Measurements from ENCODE around the gene EEPD1. TPM values are rescaled to one million over a fixed set of nuclear protein-coding genes. Genes with fewer than 3 reads are reported as not detected.

EEPD1 gene
- total RNA-seq, 1 donor from 2014 or later, result 14.0 TPM

DNA sequence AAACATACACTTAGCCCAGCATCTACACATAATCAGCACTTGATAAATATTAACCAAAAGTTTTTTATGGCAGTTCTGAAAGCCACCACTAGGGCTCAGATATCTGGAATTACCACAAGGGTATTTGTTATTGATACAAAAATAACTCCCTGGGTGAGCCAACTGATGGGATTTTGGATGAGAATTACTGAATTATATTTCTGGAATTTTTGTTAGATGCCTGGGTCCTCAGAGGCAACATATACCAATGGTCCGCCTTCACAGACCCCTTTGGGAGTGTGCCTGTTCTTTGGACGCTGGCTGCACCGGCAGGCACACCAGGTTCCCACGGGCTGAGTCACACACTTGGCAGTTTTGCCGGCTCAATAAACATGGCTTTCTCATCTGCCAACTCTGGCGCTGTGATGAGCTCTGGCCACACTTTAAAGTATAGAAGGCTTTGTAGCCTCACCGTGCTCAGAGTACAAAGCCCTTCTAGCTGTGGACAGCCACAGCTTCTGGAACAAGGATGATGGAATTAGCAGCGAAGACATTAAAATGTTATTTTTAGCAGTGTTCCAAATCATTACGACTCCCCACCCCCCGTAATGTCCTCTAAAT, 24.5 kb upstream of the EEPD1 start:
- peaks cover 6 to 15% of the 10 kb centered on the region in 2 donors for H3K4me1 ChIP-seq
- peak overlapping the region in 1 of 2 donors; percentile 14 for H3K4me3 ChIP-seq
- TF ChIP-seq, protein P1, sequence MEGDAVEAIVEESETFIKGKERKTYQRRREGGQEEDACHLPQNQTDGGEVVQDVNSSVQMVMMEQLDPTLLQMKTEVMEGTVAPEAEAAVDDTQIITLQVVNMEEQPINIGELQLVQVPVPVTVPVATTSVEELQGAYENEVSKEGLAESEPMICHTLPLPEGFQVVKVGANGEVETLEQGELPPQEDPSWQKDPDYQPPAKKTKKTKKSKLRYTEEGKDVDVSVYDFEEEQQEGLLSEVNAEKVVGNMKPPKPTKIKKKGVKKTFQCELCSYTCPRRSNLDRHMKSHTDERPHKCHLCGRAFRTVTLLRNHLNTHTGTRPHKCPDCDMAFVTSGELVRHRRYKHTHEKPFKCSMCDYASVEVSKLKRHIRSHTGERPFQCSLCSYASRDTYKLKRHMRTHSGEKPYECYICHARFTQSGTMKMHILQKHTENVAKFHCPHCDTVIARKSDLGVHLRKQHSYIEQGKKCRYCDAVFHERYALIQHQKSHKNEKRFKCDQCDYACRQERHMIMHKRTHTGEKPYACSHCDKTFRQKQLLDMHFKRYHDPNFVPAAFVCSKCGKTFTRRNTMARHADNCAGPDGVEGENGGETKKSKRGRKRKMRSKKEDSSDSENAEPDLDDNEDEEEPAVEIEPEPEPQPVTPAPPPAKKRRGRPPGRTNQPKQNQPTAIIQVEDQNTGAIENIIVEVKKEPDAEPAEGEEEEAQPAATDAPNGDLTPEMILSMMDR (IDR thresholded peaks at IDR 0.05), result peak; percentile 70 to 79 (median 73)
- H3K27me3 ChIP-seq, result no peaks in the 10 kb centered on the region
- H3K27ac ChIP-seq, result peak overlapping the region; percentile 66 to 72
- intact Hi-C loops (cut with DNase I), result loop anchor here (1.0 to 5.0 kb wide), 3 partner anchors 9 to 141 kb away; partner anchors contain the start of gene EEPD1
- H3K36me3 ChIP-seq, result no peaks in the 10 kb centered on the region
- peak; percentile 59 to 93 for DNase-seq (ENCODE audit: low spot score in 2 of 2)
- H3K9me3 ChIP-seq, result no peaks in the 10 kb centered on the region

DNA sequence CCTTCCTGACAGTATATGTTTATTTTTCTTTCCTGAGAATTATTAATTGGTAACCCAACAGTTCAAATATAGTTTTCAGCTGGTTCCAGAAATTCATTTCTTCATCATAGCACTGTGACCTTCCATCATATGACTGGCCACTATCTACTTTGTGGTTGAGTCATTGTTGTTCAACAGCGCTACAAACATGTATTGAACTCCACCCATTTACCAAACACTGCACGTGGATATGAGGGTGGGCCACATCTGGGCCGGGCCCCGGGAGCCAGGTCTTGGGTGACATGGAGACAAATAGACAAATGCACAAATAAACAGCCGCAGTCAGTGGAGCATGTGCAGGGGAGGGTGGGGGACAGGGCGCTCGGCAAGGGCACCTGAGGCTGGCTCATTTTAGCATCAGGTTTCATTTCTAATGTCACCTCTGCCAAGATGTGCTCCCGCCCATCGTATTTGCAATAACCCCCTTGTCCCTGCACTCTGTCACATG, 24.0 kb upstream of the EEPD1 start:
- Histone ChIP-seq H3K27ac (peak overlapping the region; percentile 66 to 72), H3K4me3 (peak overlapping the region in 1 of 2 donors; percentile 14)
- no peak for DNase-seq (ENCODE audit: low spot score in 2 of 2)

DNA sequence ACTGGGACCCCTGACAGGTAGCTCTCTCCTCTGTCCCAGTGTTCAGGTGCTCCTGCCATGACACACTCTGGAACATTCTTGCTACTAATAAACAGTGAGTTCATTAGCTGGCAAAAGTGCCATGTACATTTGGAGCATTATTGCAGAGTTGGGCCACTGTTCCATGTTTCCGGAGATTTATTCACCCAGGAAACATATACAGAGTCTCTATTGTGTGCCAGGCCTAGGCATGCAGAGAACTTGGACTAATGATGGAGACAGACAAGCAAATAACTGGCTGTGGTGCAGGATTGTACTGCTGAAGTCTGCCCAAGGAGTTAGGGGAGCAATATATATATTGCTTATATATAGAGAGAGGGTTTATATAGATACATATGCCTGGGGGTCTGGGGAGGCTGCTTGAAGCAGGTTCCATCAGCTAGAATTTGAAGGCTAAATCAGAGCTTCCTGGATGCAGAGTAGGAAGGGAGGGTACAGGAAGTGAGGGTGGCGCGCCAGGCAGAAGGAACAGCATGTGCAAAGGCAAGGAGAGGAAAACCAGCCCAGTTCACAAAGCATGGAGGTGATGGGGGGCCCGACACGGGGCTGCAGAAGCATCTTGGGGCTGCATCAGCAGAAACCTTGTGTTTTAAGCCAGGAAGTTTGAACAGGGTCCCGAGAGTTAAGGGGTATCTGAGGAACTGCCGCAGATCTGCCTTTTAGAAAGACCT, 22.7 kb upstream of the EEPD1 start:
- Histone ChIP-seq H3K4me1 (peaks cover 6 to 15% of the 10 kb centered on the region in 2 donors), H3K4me3 (no peak overlapping the region), H3K27ac (peak overlapping the region in 1 of 2 donors; percentile 17), H3K9me3 (no peaks in the 10 kb centered on the region), H3K27me3 (no peaks in the 10 kb centered on the region), H3K36me3 (no peaks in the 10 kb centered on the region)
- intact Hi-C loops (cut with DNase I), result no loop called here
- TF ChIP-seq, protein P1 (IDR thresholded peaks at IDR 0.05), result no peak
- DNase-seq (ENCODE audit: low spot score in 2 of 2), result no peak

More for the DNA sequence above, 24.0 kb upstream of the EEPD1 start:
- TF ChIP-seq, protein P1 (IDR thresholded peaks at IDR 0.05), result no peak
- Histone ChIP-seq H3K9me3 (no peaks in the 10 kb centered on the region), H3K27me3 (no peaks in the 10 kb centered on the region), H3K36me3 (no peaks in the 10 kb centered on the region), H3K4me1 (peaks cover 6 to 15% of the 10 kb centered on the region in 2 donors)
- intact Hi-C loops (cut with DNase I), result loop anchor here (2.0 to 5.0 kb wide), 2 partner anchors 24 to 142 kb away; partner anchors contain the start of gene EEPD1

DNA sequence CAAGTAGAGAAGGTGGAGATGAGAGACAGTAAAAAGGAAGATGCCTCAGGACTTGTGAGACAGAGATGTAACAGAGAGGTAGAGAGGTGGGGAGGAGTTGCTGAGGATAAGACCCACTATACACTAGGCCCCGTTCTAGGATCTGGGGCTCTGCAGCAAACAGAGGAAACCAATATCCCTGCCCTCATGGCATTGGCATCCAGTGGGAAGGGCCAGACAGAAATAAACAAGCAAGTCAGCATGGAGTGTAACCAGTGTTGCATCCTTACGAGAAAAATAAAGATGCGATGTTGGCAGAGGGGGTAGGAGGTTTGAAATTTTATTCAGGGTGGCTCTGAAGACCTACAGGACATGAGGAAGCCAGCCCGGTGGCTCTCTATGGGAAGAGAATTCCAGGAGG, 22.0 kb upstream of the EEPD1 start:
- Histone ChIP-seq H3K9me3 (no peaks in the 10 kb centered on the region), H3K27me3 (no peaks in the 10 kb centered on the region), H3K4me3 (no peak overlapping the region), H3K4me1 (peaks cover 6 to 15% of the 10 kb centered on the region in 2 donors), H3K27ac (peak overlapping the region in 1 of 2 donors; percentile 17), H3K36me3 (no peaks in the 10 kb centered on the region)
- TF ChIP-seq, protein P1 (IDR thresholded peaks at IDR 0.05), result no peak
- DNase-seq (ENCODE audit: low spot score in 2 of 2), result peak in 1 of 2 donors; percentile 56
- intact Hi-C loops (cut with DNase I), result no loop called here

DNA sequence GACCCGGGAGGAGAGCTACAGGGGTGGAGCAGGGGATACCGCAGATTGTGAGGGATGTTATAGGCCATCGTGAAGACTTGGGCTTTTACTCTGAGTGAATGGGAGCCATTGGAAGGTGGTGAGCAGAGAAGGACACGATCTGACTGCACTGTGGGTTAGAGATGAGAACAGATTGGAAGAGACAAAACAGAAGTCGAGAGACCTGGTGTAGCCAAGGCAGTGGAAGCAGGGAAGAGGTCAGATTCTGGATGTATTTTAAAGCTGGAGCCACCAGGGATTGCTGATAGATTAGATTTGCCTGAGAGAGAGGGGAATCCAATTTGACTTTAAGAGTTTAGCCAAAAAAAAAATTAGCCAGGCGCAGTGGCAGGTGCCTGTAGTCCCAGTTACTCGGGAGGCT, 21.6 kb upstream of the EEPD1 start:
- intact Hi-C loops (cut with DNase I), result no loop called here
- H3K36me3 ChIP-seq, result no peaks in the 10 kb centered on the region
- TF ChIP-seq, protein P1 (IDR thresholded peaks at IDR 0.05), result no peak
- no peak overlapping the region for H3K27ac ChIP-seq
- H3K4me1 ChIP-seq, result peaks cover 6 to 15% of the 10 kb centered on the region in 2 donors
- no peak overlapping the region for H3K4me3 ChIP-seq
- H3K27me3 ChIP-seq, result no peaks in the 10 kb centered on the region
- no peak for DNase-seq (ENCODE audit: low spot score in 2 of 2)
- no peaks in the 10 kb centered on the region for H3K9me3 ChIP-seq
